Lower leg skin (tissue), 4 donors: ENCODE results near the gene ATF7IP2. TPM values are rescaled to one million over a fixed set of nuclear protein-coding genes. Genes with fewer than 3 reads are reported as not detected.

Experiments
- DNase-seq, 2 donors: peaks; one replicate each; pipeline ENCODE4 v3.0.0-alpha.2; 2019; ENCODE audit warnings: low spot score in 2 of 2
- H3K4me3 ChIP-seq: fragments of 200-600 bp; sonication (generic); 2 replicates; pipeline ENCODE4 v1.5.1; 2017; ENCODE audit warnings: mild to moderate bottlenecking, low read depth; ENCODE audit not compliant: poor library complexity, severe bottlenecking
- POLR2A ChIP-seq, 2 donors: fragments of 450-650 bp; IDR thresholded peaks; one replicate each; pipeline ENCODE4 v1.6.1; 2016 to 2017; ENCODE audit warnings: antibody characterized with exemption in 2 of 2, mild to moderate bottlenecking in 1 of 2, moderate library complexity in 1 of 2
- WGBS, 2 donors: methylation state at CpG; one replicate each; pipeline ENCODE4 v1.1.5; 2018; 5-methylcytosine and 5-hydroxymethylcytosine counted together
- intact Hi-C: fragments of 100-400 bp; cut with DNase I; formaldehyde crosslinking; loops from one replicate; pipeline ENCODE4 v1.15.0; 2023; ENCODE audit warnings: low total_unique reads
- total RNA-seq, 4 donors: library from RNA; depleted of rRNA; stranded (reverse); fragments of >200 nt; gene quantifications; one replicate each; pipeline ENCODE4 v1.1.0, GENCODE V29; 2016
- TF ChIP-seq, protein P1 (sequence below), 3 donors: fragments of 450-650 bp; IDR thresholded peaks; one replicate each; pipeline ENCODE4 v1.5.1; 2016; ENCODE audit warnings: antibody characterized with exemption in 3 of 3, mild to moderate bottlenecking in 3 of 3, moderate library complexity in 2 of 3

Gene ATF7IP2
- total RNA-seq, 4 donors from 2014 or later = 2.4 to 7.3 (median 3.4) TPM

DNA sequence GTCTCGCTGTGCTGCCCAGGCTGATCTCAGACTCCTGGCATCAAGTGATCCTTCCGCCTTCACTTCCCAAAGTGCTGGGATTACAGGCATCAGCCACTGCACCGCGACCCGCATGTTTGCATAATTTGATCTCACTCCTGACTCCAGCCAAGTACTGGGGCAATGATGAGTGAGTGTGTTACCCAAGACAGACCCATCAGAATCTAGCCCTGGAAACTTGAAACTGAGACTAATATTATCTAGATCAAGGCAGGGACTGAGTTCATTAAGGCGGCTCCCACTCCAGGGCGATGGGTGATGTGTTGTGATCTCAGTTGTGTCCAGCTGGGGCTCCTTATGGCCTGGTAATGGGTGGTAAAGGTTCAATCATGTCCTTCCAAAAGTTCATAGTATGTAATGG lies 141.1 kb downstream of the ATF7IP2 start:
- intact Hi-C loops = no loop called here
- TF ChIP-seq, protein P1, sequence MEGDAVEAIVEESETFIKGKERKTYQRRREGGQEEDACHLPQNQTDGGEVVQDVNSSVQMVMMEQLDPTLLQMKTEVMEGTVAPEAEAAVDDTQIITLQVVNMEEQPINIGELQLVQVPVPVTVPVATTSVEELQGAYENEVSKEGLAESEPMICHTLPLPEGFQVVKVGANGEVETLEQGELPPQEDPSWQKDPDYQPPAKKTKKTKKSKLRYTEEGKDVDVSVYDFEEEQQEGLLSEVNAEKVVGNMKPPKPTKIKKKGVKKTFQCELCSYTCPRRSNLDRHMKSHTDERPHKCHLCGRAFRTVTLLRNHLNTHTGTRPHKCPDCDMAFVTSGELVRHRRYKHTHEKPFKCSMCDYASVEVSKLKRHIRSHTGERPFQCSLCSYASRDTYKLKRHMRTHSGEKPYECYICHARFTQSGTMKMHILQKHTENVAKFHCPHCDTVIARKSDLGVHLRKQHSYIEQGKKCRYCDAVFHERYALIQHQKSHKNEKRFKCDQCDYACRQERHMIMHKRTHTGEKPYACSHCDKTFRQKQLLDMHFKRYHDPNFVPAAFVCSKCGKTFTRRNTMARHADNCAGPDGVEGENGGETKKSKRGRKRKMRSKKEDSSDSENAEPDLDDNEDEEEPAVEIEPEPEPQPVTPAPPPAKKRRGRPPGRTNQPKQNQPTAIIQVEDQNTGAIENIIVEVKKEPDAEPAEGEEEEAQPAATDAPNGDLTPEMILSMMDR (IDR thresholded peaks at IDR 0.05) = no peak
- TF ChIP-seq POLR2A (IDR thresholded peaks at IDR 0.05) = no peak
- WGBS, 2 donors = 88 to 98% methylated on average over 7 of the region's 7 CpGs

DNA sequence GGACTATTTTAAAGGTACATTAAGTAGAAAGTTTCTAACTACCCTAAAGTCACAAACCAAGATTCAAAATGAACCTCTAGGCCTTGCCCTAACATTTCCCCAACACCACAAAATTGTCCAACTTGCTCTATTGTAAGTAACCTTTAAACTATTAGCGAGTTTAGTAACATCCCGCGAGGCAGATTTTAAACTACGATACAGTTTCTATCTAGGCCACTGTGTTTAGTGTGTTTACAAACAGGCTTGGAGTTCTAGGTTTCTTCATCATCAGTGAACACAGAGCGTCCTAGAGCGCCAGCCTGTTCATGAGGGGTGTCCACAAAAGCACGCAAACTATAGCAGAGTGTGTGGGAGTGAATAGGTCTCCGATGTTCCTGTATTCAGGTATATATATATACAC lies 142.8 kb downstream of the ATF7IP2 start:
- intact Hi-C loops = no loop called here
- no peak overlapping the region for H3K4me3 ChIP-seq
- no peak for TF ChIP-seq POLR2A (IDR thresholded peaks at IDR 0.05)
- TF ChIP-seq, protein P1 (IDR thresholded peaks at IDR 0.05) = no peak
- DNase-seq = no peak
- 96 to 97% methylated on average over 8 of the region's 8 CpGs for WGBS, 2 donors

More for the DNA sequence above, 141.1 kb downstream of the ATF7IP2 start:
- DNase-seq = no peak
- H3K4me3 ChIP-seq = no peak overlapping the region

DNA sequence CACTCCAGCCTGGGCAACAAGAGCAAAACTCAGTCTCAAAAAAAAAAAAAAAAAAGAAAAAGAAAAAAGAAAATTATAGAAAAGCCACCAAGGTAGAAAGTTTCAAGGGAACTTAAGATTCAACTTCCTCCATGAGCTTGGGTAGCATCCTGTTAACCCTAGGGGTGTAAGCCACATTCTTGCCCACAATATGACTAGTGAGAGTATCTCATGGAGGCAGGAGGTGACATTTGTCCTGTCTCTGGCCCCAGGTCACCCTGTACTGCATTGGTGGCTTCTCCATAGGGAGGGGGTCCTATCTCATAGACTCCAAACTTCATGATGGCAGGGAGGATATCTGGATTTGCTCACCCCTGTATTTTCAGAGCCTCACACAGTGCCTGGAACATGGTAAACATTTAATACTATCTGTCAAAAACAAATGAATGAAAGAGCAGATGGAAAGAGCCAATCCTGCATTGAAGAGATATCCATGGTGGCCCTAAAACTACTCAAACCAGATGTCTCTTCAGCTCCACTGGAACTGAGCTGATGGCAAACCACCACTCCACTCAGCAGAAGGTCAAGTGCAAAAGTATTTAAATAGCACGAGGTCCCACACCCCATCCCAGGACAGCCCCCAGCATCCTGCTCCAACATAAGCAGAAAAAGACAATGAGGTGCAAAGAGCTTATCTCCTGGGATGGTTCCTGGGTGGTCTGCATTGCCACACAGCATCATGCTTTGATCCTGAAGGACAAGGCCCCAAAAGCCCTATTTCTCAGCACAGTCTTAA lies 144.2 kb downstream of the ATF7IP2 start:
- no peak overlapping the region for H3K4me3 ChIP-seq
- intact Hi-C loops = no loop called here
- WGBS, 2 donors = 93 to 95% methylated on average over 1 of the region's 1 CpG
- DNase-seq = no peak
- TF ChIP-seq, protein P1 (IDR thresholded peaks at IDR 0.05) = no peak
- no peak for TF ChIP-seq POLR2A (IDR thresholded peaks at IDR 0.05)

DNA sequence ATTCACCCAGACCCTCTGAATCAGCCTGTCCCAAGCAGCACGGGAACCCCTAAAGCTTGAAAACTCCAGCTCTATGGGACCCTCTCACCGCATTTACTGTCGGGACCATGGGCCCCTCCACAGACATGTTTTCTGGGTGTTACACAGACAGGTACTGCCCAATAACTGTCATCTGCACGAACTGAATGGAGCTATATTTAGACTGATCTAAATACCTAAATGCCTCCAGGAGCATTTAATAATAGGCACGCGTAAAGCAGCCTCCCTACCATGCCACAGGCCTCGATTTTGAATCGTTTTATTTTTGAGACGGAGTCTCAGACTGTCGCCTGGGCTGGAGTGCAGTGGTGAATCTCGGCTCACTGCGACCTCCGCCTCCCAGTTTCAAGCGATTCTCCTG lies 144.8 kb downstream of the ATF7IP2 start:
- intact Hi-C loops = no loop called here
- DNase-seq = no peak
- H3K4me3 ChIP-seq = no peak overlapping the region
- TF ChIP-seq, protein P1 (IDR thresholded peaks at IDR 0.05) = no peak
- TF ChIP-seq POLR2A (IDR thresholded peaks at IDR 0.05) = no peak
- 80 to 86% methylated on average over 14 of the region's 14 CpGs for WGBS, 2 donors

DNA sequence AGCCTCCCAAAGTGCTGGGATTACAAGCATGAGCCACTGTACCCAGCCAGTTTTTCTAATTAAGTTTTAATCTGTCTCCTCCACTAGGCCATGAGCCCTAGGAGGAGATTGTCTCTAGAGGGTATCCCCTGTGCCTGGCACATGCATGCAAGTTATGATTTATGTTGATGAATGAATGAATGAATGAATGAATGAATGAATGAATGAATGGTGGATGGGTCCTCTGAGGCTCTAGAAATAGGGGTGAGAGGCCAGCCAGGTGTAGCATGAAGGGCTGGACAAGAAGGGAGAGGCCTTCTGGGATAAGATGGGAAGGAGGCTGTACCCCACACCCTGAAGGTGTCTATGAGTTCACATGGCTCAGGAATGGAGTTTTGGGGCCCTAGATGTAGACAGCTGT lies 145.7 kb downstream of the ATF7IP2 start:
- no peak overlapping the region for H3K4me3 ChIP-seq
- intact Hi-C loops = no loop called here
- TF ChIP-seq POLR2A (IDR thresholded peaks at IDR 0.05) = no peak
- TF ChIP-seq, protein P1 (IDR thresholded peaks at IDR 0.05) = no peak

More for the DNA sequence above, 145.7 kb downstream of the ATF7IP2 start:
- no peak for DNase-seq

Other genes with a start within 250 kb of the ATF7IP2 start
- gene GRIN2A, start 203.6 kb upstream of the ATF7IP2 start, total RNA-seq = 1 to 10 TPM in 2 of 4 donors, under 1 TPM in 2; 0.30 to 1.7 (median 0.73) TPM
- gene EMP2, start 194.5 kb downstream of the ATF7IP2 start, total RNA-seq = 100 to 1,000 TPM in 2 of 4 donors, 10 to 100 TPM in 2; 74.1 to 167 (median 104) TPM